B cell (primary cell): ENCODE measurements around the gene EXOSC9.

ENCODE experiments used
- CTCF ChIP-seq: fragments of 200-600 bp; IDR thresholded peaks from one replicate; pipeline ENCODE4 v1.8.0; 2022; ENCODE audit warnings: antibody characterized with exemption, mild to moderate bottlenecking
- EZH2 ChIP-seq: IDR thresholded peaks from 2 replicates; pipeline ENCODE4 v1.6.1; 2012; ENCODE audit warnings: borderline replicate concordance, low read depth, mild to moderate bottlenecking, moderate library complexity, low read length; ENCODE audit not compliant: insufficient read depth, poor library complexity, severe bottlenecking

- TF ChIP-seq CTCF (no peak), EZH2 (no peak)
These were observed 5.3 kb downstream of the EXOSC9 start for GRCh38 chr4:121806411-121806810.
